Duodenal mucosa (tissue), 2 donors: ENCODE measurements around the gene STUB1.

Source experiments
- H3K27ac ChIP-seq: one replicate; pipeline ENCODE4 v1.7.0; 2013; ENCODE audit warnings: low read depth, low read length
- H3K27me3 ChIP-seq, 2 donors: one replicate each; pipeline ENCODE4 v1.7.0; 2013; ENCODE audit warnings: low read length in 2 of 2, control low read depth in 1 of 2; ENCODE audit not compliant: insufficient read depth in 2 of 2, control insufficient read depth in 1 of 2
- H3K36me3 ChIP-seq, 2 donors: one replicate each; pipeline ENCODE4 v1.7.0; 2013; ENCODE audit warnings: low read length in 2 of 2, control low read depth in 1 of 2; ENCODE audit not compliant: insufficient read depth in 2 of 2, control insufficient read depth in 1 of 2
- H3K4me1 ChIP-seq, 2 donors: one replicate each; pipeline ENCODE4 v1.7.0; 2013; ENCODE audit warnings: low read length in 2 of 2, control low read depth in 1 of 2; ENCODE audit not compliant: insufficient read depth in 2 of 2, control insufficient read depth in 1 of 2
- H3K4me3 ChIP-seq, 2 donors: one replicate each; pipeline ENCODE4 v1.7.0; 2013; ENCODE audit warnings: low read length in 2 of 2, low read depth in 1 of 2
- H3K9ac ChIP-seq, 2 donors: one replicate each; pipeline ENCODE4 v1.7.0; 2013; ENCODE audit warnings: low read length in 2 of 2, low read depth in 1 of 2
- H3K9me3 ChIP-seq, 2 donors: one replicate each; pipeline ENCODE4 v1.7.0; 2013; ENCODE audit warnings: low read length in 2 of 2, control low read depth in 1 of 2; ENCODE audit not compliant: control insufficient read depth in 1 of 2

STUB1 gene

DNA sequence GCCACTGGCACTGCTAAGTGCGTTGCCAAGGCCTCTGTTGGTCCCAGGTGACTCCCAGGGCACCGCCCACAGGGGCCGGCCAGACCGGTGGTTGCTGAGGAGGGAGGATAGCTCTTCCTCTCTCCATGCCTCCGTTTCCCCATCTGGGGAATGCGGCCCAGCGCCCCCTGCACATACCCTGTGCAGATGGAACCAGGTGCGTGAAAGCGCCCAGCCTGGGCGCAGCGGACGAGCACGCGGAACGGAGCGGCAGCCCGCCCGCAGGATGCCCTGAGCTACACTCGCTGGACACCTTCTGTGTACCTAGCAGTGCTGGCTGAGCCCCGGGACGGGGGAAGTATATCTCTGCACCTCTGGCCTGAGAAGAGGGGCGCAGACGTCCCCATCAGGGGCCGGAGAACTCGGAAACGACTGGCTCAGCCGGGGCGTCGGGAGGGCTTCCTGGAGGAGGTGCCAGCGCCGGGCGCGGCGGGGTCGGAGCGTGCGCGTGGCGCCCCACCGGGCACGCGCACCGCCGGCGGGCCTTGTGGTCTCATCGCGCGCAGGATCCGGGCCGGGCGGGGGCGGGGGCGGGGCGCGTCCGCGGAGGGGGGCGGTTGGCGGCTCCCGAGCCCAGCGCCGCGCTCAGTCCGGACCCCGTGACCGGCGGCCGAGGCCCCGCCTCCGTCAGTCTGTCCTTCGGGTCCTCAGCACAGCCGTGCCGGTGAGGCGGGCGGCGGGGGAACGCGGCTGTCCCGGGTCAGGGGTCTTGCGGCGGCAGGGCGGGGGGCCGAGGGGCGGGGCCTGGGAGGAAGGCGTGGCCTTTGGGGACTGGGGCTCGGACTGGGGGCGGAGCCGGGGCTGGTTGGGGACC lies 46.5 kb downstream of the STUB1 start, which contains the start of the genes CCDC78 and HAGHL:
CCDC78 (minus strand) TSS at position 6 of the 853 bp plus-strand sequence. CDS start 76 bp downstream, outside the sequence.
HAGHL (plus strand) TSS at position 669 of the 853 bp plus-strand sequence. CDS start 404 bp downstream, outside the sequence.
- Histone ChIP-seq H3K4me1 (peaks cover 0 to 22% of the 10 kb centered on the region in 2 donors), H3K27ac (no peak within 1 kb of the TSS), H3K4me3 (peak within 1 kb of the TSS; percentile 59 to 61), H3K9me3 (no peaks in the 10 kb centered on the region), H3K27me3 (peaks cover 15 to 22% of the 10 kb centered on the region in 2 donors), H3K9ac (peak within 1 kb of the TSS in 1 of 2 donors; percentile 18), H3K36me3 (peaks cover 0 to 4% of the 10 kb centered on the region in 2 donors)

DNA sequence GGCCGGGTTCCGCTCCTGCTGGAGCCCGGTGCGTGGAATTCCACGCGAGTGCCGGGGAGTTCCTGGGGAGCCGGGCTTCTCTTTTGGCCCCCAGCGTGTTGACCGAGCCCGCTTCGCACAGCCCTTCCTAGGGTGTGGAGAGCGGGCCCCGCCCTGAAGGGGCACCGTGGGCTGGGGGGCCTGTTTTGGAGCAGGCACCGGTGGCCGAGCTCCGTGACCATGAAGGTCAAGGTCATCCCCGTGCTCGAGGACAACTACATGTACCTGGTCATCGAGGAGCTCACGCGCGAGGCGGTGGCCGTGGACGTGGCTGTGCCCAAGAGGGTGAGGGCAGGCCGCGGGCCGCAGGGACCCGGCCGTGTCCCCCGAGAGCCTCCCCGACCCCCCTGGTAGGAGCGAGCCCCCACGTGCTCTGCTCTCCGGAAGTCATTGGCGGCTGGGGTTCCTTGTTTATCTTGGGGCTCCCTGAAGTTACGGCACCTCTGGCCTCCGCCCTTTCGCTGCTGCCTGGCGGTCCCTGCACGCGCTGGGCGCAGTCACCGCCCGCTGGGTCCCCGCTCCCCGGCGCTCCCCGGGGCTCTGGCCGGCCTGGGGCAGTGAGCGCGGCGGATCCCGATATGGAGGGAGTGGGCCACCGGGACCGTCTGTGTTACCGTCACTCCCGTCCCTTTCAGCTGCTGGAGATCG lies 47.2 kb downstream of the STUB1 start:
- Histone ChIP-seq H3K9ac (peak overlapping the region in 1 of 2 donors; percentile 18), H3K27ac (no peak overlapping the region)

DNA sequence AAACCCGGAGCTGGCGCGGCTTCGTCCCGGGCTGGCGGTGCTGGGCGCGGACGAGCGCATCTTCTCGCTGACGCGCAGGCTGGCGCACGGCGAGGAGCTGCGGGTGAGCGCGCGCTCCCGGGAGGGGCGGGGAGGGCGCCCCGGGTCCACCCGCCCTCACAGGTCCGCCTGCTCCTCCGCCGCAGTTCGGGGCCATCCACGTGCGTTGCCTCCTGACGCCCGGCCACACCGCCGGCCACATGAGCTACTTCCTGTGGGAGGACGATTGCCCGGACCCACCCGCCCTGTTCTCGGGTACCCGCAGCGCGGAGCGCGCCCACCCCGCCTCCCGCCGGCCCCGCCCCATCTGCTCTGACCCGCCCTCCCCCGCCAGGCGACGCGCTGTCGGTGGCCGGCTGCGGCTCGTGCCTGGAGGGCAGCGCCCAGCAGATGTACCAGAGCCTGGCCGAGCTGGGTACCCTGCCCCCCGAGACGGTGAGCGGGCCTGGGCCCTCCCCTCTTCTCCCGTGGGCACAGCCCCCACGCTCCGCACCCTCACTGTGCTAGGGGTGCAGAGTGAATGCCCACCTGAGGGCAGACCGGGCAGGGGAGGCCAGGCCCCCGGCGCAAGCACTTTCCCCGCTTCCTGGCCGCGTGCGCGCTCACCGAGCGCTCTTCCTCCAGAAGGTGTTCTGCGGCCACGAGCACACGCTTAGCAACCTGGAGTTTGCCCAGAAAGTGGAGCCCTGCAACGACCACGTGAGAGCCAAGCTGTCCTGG lies 48.1 kb downstream of the STUB1 start:
- Histone ChIP-seq H3K9ac (no peak overlapping the region), H3K36me3 (peaks cover 9% of the 10 kb centered on the region in 2 donors), H3K27me3 (peaks cover 15 to 22% of the 10 kb centered on the region in 2 donors), H3K4me1 (peaks cover 0 to 18% of the 10 kb centered on the region in 2 donors), H3K9me3 (no peaks in the 10 kb centered on the region), H3K27ac (no peak overlapping the region), H3K4me3 (peak overlapping the region; percentile 29 to 54)

More for the DNA sequence above, 47.2 kb downstream of the STUB1 start:
- peak overlapping the region; percentile 59 to 61 for H3K4me3 ChIP-seq
- H3K4me1 ChIP-seq: peaks cover 0 to 18% of the 10 kb centered on the region in 2 donors
- H3K27me3 ChIP-seq: peaks cover 15 to 22% of the 10 kb centered on the region in 2 donors
- H3K9me3 ChIP-seq: no peaks in the 10 kb centered on the region
- peaks cover 4 to 6% of the 10 kb centered on the region in 2 donors for H3K36me3 ChIP-seq

DNA sequence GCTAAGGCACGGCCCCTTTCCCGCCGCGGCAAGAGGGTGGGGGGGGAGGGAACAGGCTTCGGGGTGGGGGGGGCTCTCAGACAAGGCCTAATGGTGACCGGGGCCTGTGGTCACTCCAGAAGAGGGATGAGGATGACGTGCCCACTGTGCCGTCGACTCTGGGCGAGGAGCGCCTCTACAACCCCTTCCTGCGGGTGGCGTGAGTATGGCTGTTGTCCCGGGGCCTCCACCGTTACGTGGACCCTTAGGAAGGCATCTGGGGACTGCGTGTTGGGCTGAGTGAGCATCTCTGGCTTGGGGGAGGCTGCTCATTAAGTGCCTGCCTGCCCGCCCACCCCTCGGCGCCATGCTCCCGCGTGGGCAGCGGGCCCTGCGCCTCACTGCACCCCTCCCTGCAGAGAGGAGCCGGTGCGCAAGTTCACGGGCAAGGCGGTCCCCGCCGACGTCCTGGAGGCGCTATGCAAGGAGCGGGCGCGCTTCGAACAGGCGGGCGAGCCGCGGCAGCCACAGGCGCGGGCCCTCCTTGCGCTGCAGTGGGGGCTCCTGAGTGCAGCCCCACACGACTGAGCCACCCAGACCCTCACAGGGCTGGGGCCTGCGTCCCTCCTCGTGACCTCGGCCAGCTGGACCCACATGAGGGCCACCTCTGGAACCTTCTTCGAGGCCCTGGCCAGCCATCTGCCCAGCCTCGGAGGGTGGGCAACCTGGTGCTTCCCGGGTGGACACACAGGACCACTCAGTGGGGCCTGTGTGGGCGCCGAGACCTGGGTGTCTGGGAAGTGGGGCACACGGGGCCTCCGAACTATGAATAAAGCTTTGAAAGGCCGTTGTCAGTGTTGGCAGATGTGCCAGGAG lies 48.9 kb downstream of the STUB1 start:
- no peak overlapping the region for H3K4me3 ChIP-seq
- peaks cover 0 to 18% of the 10 kb centered on the region in 2 donors for H3K4me1 ChIP-seq
- H3K9ac ChIP-seq: no peak overlapping the region
- peaks cover 12 to 16% of the 10 kb centered on the region in 2 donors for H3K36me3 ChIP-seq
- no peak overlapping the region for H3K27ac ChIP-seq
- H3K9me3 ChIP-seq: no peaks in the 10 kb centered on the region
- H3K27me3 ChIP-seq: peaks cover 15 to 22% of the 10 kb centered on the region in 2 donors

DNA sequence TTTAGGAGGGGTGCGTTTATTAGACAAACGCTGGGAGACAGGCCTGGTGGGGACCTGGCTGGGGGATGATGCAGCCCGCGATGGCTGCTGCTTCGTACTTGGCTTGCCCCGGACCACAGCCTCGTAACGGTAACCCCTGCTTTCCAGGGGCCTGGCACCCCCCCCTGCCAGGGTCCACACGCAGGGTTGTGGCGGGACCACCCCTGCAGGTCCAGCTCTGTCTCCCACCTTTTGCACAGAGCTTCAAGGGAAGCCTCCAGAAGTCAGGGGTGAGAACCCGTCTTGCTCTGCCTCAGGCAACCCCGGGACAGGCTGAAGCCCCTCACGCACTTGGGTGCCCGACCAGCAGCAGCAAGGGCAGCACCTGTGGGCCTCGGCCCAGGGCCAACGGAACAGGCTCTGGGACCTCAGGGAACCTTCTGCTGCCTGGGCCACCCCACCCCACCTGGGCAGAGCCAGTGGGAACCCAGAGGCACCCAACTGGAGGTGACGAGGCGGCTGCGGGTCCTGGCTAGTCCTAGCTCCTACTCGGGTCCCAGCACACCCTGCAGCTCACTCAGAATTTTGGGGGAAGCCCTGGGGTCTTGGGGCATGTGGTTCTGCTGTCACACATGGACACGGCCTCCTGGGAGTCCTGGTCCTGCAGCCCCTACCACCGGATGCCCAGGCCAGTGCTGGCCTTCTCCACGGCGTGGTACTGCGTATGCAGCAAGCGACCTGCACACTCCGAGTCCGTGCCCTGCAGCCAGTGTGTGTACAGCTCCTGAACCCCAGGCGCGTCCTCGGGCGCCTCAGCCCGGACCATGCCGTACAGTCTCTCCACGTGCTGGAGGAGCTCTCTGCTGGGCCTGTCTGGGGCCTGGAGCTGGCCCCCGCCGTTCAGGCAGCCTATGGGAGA lies 49.8 kb downstream of the STUB1 start:
- no peaks in the 10 kb centered on the region for H3K9me3 ChIP-seq
- peaks cover 0 to 18% of the 10 kb centered on the region in 2 donors for H3K4me1 ChIP-seq
- no peak overlapping the region for H3K27ac ChIP-seq
- peaks cover 15 to 19% of the 10 kb centered on the region in 2 donors for H3K27me3 ChIP-seq
- no peak overlapping the region for H3K9ac ChIP-seq
- peaks cover 20 to 25% of the 10 kb centered on the region in 2 donors for H3K36me3 ChIP-seq
- H3K4me3 ChIP-seq: no peak overlapping the region

DNA sequence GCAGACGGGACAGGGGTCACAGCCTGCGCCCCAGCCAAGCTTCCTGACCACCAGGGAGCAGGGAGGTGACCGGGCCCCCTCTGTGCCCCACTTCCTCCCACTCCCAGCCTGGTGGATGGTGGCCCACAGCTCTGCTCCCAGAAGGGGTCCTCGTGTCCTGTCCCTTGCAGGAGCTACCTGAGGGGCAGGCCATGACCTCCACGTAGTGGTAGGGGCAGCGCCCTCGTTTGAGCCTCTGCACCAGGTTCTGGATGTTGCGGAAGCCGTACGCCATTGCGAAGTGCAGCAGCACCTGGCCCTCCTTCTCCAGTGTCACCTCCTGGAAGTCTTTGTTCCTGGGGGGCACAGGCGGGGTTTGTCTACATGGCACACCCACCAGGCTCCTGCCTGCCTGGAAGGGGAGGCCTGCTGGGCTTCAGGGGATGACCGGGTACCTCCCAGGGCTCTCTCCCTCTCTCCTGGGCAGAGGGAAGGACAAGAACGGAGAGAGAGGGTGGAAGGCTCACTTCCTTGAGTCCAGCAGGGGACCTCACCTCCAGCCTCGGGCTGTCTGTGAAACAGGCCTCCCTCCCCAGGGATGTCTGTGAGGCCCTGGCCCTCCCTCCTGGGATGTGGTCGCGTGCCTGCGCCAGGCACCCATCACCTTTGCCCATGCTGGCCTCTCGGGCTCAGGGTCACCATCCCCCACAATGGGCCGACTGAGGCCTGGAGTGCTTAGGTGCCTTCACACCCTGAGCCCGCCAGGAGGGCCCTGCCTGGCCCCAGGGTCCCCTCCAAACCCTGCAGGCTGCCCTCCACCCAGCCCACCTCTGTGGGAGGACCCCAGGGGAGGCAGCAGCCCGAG lies 50.7 kb downstream of the STUB1 start:
- Histone ChIP-seq H3K4me1 (peaks cover 0 to 18% of the 10 kb centered on the region in 2 donors), H3K9ac (no peak overlapping the region), H3K27me3 (peaks cover 8 to 10% of the 10 kb centered on the region in 2 donors), H3K36me3 (peaks cover 28 to 34% of the 10 kb centered on the region in 2 donors), H3K4me3 (no peak overlapping the region), H3K9me3 (no peaks in the 10 kb centered on the region), H3K27ac (no peak overlapping the region)

DNA sequence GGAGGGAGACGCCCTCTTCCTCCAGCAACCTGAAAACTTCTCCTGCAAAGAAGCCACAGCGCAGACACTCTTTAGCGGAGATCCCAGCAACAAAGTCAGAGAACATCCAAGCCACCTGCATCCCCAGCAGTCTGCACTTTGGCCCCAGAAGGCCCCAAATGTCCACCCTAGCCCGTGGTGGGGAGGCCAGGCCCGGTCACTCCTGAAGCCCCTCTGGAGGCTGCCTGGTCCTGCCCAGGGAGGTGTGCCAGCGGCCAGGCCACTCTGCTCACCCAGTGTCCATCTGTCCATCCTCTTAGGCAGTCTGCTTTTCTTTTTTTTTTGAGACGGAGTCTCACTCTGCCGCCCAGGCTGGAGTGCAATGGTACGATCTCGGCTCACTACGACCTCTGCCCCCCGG lies 52.1 kb downstream of the STUB1 start:
- Histone ChIP-seq H3K4me3 (no peak overlapping the region), H3K36me3 (peaks cover 34 to 48% of the 10 kb centered on the region in 2 donors), H3K9ac (no peak overlapping the region), H3K27ac (no peak overlapping the region), H3K9me3 (no peaks in the 10 kb centered on the region), H3K27me3 (peaks cover 0 to 3% of the 10 kb centered on the region in 2 donors), H3K4me1 (peaks cover 0 to 8% of the 10 kb centered on the region in 2 donors)
